A549 (cell line): ENCODE measurements around the gene MTIF3. TPM values are rescaled to one million over a fixed set of nuclear protein-coding genes. Genes with fewer than 3 reads are reported as not detected.

Source experiments
- ATAC-seq, 2 experiments: fragments of 200-7000 bp in 1 of 2; fragments of >200 bp in 1 of 2; cut with Nextera tagmentation in 1 of 2; cut with Tn5 transposase in 1 of 2; 3 replicates each; pipeline versions ENCODE4 v1.8.0 to v1.9.1; 2018 to 2020; ENCODE audit warnings: mild to moderate bottlenecking in 1 of 2, moderate library complexity in 1 of 2
- CTCF ChIA-PET: fragments of 300-600 bp; sonication (Branson Sonifier 250); formaldehyde crosslinking; extraction: SDS; loops from one replicate; lab custom pipeline; 2021; ENCODE audit warnings: antibody characterized with exemption, inconsistent platforms; lab: Yijun Ruan, JAX
- POLR2A ChIA-PET: fragments of 350-600 bp; formaldehyde crosslinking; extraction: SDS; loops from one replicate; lab custom pipeline; 2021; ENCODE audit warnings: antibody characterized with exemption, inconsistent platforms; lab: Yijun Ruan, JAX
- DNase-seq, 2 experiments: peaks; one replicate each; pipeline versions ENCODE4 v3.0.0 to v3.0.0-alpha.2; 2011 to 2016; ENCODE audit warnings: low read depth in 1 of 2, low spot score in 1 of 2
- FAIRE-seq: peaks from 2 replicates; lab custom pipeline; 2011; peaks lifted over from hg19 to GRCh38; lab: Jason Lieb, UNC
- H3K27ac ChIP-seq, 2 experiments: fragments of >200 bp; sonication (Bioruptor Twin); formaldehyde crosslinking; 3 replicates each; pipeline ENCODE4 v1.5.1; 2016 to 2017
- H3K4me1 ChIP-seq: fragments of >200 bp; sonication (Bioruptor Twin); formaldehyde crosslinking; 3 replicates; pipeline ENCODE4 v1.6.1; 2016
- H3K4me2 ChIP-seq: fragments of >200 bp; sonication (Bioruptor Twin); formaldehyde crosslinking; 3 replicates; pipeline ENCODE4 v1.6.1; 2016
- H3K4me3 ChIP-seq: fragments of >200 bp; sonication (Bioruptor Twin); formaldehyde crosslinking; 3 replicates; pipeline ENCODE4 v1.5.1; 2016
- H3K9me3 ChIP-seq: fragments of >200 bp; sonication (Bioruptor Twin); formaldehyde crosslinking; 3 replicates; pipeline ENCODE4 v1.6.1; 2016
- CEBPB ChIP-seq, 2 experiments: fragments of >200 bp in 1 of 2; sonication (Bioruptor Twin) in 1 of 2; formaldehyde crosslinking in 1 of 2; IDR thresholded peaks; 2 replicates each; pipeline ENCODE4 v1.6.1; 2012 to 2016
- EHMT2 ChIP-seq: fragments of 200-600 bp; sonication (generic); IDR thresholded peaks from 2 replicates; pipeline ENCODE4 v1.6.1; 2016; ENCODE audit warnings: antibody characterized with exemption, low read depth, mild to moderate bottlenecking, moderate library complexity
- EP300 ChIP-seq, 2 experiments: fragments of >200 bp; sonication (Bioruptor Twin); formaldehyde crosslinking; IDR thresholded peaks; 2 replicates in 1 of 2; 3 replicates in 1 of 2; pipeline ENCODE4 v1.6.1; 2016 to 2017
- ESRRA ChIP-seq: fragments of 150-350 bp; IDR thresholded peaks from 2 replicates; pipeline ENCODE4 v1.6.1; 2014; ENCODE audit warnings: mild to moderate bottlenecking, low read length, borderline replicate concordance
- FOSB ChIP-seq: fragments of 250-450 bp; sonication (Bioruptor Pico); IDR thresholded peaks from 2 replicates; pipeline ENCODE4 v1.5.0; 2020; ENCODE audit warnings: mild to moderate bottlenecking, moderate library complexity
- GATA3 ChIP-seq: IDR thresholded peaks from 2 replicates; pipeline ENCODE4 v1.6.1; 2012; ENCODE audit warnings: borderline replicate concordance
- HDAC2 ChIP-seq: fragments of 200-600 bp; sonication (generic); IDR thresholded peaks from 2 replicates; pipeline ENCODE4 v1.6.1; 2016
- HOXB13 ChIP-seq: fragments of 250-450 bp; sonication (Bioruptor Pico); IDR thresholded peaks from 2 replicates; pipeline ENCODE4 v1.5.0; 2020; ENCODE audit warnings: low read depth, mild to moderate bottlenecking, moderate library complexity
- KDM1A ChIP-seq: fragments of 200-600 bp; sonication (generic); IDR thresholded peaks from 2 replicates; pipeline ENCODE4 v1.6.1; 2016; ENCODE audit warnings: low read depth, mild to moderate bottlenecking
- KDM5A ChIP-seq: fragments of 200-600 bp; sonication (generic); IDR thresholded peaks from 2 replicates; pipeline ENCODE4 v1.6.1; 2016; ENCODE audit warnings: antibody characterized with exemption, mild to moderate bottlenecking
- MAZ ChIP-seq: fragments of 150-350 bp; IDR thresholded peaks from 2 replicates; pipeline ENCODE4 v1.6.1; 2014; ENCODE audit warnings: antibody characterized with exemption, low read depth, low read length, borderline replicate concordance
- MYC ChIP-seq: IDR thresholded peaks from 2 replicates; pipeline ENCODE4 v1.6.1; 2012; ENCODE audit warnings: mild to moderate bottlenecking, inconsistent platforms, low read length, improper control_type of control experiment, borderline replicate concordance
- NFE2L2 ChIP-seq: fragments of 150-350 bp; conservative IDR thresholded peaks from 2 replicates; pipeline ENCODE4 v1.6.1; 2014; ENCODE audit warnings: low read length
- NPAS2 ChIP-seq: fragments of 250-450 bp; sonication (Bioruptor Pico); IDR thresholded peaks from 2 replicates; pipeline ENCODE4 v1.8.0; 2022; ENCODE audit warnings: mild to moderate bottlenecking, moderate library complexity, borderline replicate concordance
- POLR2A ChIP-seq: IDR thresholded peaks from 2 replicates; pipeline ENCODE4 v1.6.1; 2012; ENCODE audit warnings: mild to moderate bottlenecking, low read length
- RAD21 ChIP-seq, 2 experiments: fragments of >200 bp in 1 of 2; sonication (Bioruptor Twin) in 1 of 2; formaldehyde crosslinking in 1 of 2; IDR thresholded peaks in 1 of 2; conservative IDR thresholded peaks in 1 of 2; 2 replicates in 1 of 2; 3 replicates in 1 of 2; pipeline ENCODE4 v1.6.1; 2012 to 2018; ENCODE audit warnings: inconsistent platforms in 1 of 2
- RARB ChIP-seq: fragments of 250-450 bp; sonication (Bioruptor Pico); IDR thresholded peaks from 2 replicates; pipeline ENCODE4 v1.8.0; 2021; ENCODE audit warnings: mild to moderate bottlenecking, moderate library complexity
- RCOR1 ChIP-seq: fragments of 150-350 bp; IDR thresholded peaks from 2 replicates; pipeline ENCODE4 v1.6.1; 2014; ENCODE audit warnings: antibody characterized with exemption, low read length, low read depth
- RNF2 ChIP-seq: fragments of 200-600 bp; sonication (generic); IDR thresholded peaks from 2 replicates; pipeline ENCODE4 v1.6.1; 2016; ENCODE audit warnings: low read depth, mild to moderate bottlenecking, antibody characterized with exemption, moderate library complexity, borderline replicate concordance
- TFCP2L1 ChIP-seq: fragments of 250-450 bp; sonication (Bioruptor Pico); IDR thresholded peaks from 2 replicates; pipeline ENCODE4 v1.5.0; 2021; ENCODE audit warnings: mild to moderate bottlenecking
- ZC3H11A ChIP-seq: fragments of 450-650 bp; IDR thresholded peaks from 2 replicates; pipeline ENCODE4 v1.6.1; 2014; ENCODE audit warnings: antibody characterized with exemption, mild to moderate bottlenecking
- ZFP36 ChIP-seq: fragments of 450-650 bp; IDR thresholded peaks from 2 replicates; pipeline ENCODE4 v1.6.1; 2014; ENCODE audit warnings: borderline replicate concordance; ENCODE audit not compliant: partially characterized antibody
- ZSCAN20 ChIP-seq: fragments of 250-450 bp; sonication (Bioruptor Pico); IDR thresholded peaks from 2 replicates; pipeline ENCODE4 v1.8.0; 2022; ENCODE audit warnings: mild to moderate bottlenecking, moderate library complexity
- WGBS: methylation state at CpG from one replicate; pipeline ENCODE4 v1.1.6; 2017; ENCODE audit errors: missing lambda C conversion rate; 5-methylcytosine and 5-hydroxymethylcytosine counted together
- polyA plus RNA-seq, 4 experiments: library from polyadenylated mRNA; depleted of rRNA in 3 of 4; stranded (reverse); fragments of >200 nt; fragmentation: RNase III in 1 of 4; extraction: RNeasy Plus Mini Kit Qiagen cat#74134 plus additional on column Dnase treatment in 1 of 4; gene quantifications; 2 replicates in 3 of 4; 3 replicates in 1 of 4; pipeline ENCODE4 v1.2.3, GENCODE V29; 2011 to 2017
- TF ChIP-seq, protein P1 (sequence below): fragments of >200 bp; sonication (Bioruptor Twin); formaldehyde crosslinking; IDR thresholded peaks from 3 replicates; pipeline ENCODE4 v1.6.1; 2016
- TF ChIP-seq, protein P2 (sequence below): IDR thresholded peaks from 2 replicates; pipeline ENCODE4 v1.6.1; 2012
- TF ChIP-seq, protein P3 (sequence below): fragments of 150-350 bp; IDR thresholded peaks from 2 replicates; pipeline ENCODE4 v1.6.1; 2014; ENCODE audit warnings: low read depth, mild to moderate bottlenecking, low read length

Gene MTIF3
- polyA plus RNA-seq, 2 of the 4 experiments (the other 2 are of a cell fraction) = 31.7 to 61.8 TPM

DNA sequence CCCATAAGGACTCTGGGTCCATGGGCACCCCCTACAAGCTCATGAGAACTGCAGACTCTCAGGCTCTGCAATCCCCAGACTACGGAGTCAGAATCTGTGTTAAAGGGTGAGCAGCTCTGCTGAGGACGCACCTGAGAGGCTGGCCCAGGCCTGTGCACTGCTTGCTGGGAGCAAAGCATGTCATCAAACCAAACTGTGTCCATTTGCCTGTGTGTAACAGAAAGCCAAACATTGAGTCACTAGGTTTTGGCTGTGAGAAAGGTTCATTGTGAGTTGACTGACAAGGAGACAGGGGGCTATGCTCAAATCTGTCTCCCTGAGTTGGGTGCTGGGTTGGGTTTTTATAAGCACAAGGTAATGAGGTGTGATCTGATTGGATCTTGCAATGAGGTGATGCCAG, 22.1 kb upstream of the MTIF3 start:
- H3K9me3 ChIP-seq = no peaks in the 10 kb centered on the region
- no peak for DNase-seq
- CTCF ChIA-PET = interaction anchor here (2.9 kb wide), 1 partner anchor 61 kb away, joined by 7 read pairs; no protein-coding TSS in a partner anchor
- POLR2A ChIA-PET = no interaction called here
- H3K4me3 ChIP-seq = no peak overlapping the region
- H3K4me1 ChIP-seq = peaks cover 7% of the 10 kb centered on the region
- no peak overlapping the region for H3K4me2 ChIP-seq
- H3K27ac ChIP-seq = no peak overlapping the region
- WGBS = no CpG with 5 or more reads among the region's 2 CpGs
- TF ChIP-seq ZSCAN20 (CRISPR knock-in tag) (no peak), EHMT2 (no peak), ZC3H11A (no peak), ZFP36 (no peak), MYC (no peak), RAD21 (conservative IDR thresholded peaks at IDR 0.05 in 1 of 2, IDR thresholded peaks at IDR 0.05 in 1 of 2) (no peak)
- TF ChIP-seq, all 56 proteins: peak for 0
- no peak for FAIRE-seq
- no peak for ATAC-seq

DNA sequence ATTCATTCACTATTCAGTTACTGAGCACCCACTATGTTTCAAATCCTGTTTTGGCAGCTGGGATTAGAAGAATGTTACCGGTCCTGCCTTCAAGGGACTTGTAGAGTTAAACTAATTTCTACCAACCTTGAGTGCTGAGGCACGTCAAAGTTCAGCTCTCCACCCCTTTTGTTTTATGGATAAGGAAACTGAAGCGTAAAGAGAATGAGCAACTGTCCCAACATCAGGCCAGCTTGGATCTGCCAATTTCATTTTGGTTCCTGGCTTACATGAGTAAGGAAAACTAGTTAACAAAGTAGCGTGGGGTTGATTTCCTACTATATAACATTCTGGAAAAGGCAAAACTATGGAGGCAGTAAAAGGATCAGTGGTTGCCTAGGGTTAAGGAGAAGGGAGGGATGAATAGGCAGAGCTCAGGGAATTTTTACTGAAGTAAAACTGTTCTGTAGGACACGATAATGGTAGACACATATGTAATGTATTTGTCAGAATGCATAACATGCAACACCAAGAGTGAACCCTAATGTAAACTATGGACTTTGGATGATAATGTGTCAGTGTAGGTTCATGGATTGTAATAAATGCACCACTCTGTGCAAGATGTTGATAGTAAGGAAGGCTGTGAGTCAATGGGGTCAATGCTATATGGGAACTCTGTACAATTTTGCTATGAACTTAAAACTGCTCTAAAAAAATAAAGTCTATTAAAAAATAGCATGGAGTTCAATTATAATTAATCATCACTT, 19.9 kb upstream of the MTIF3 start:
- no peak overlapping the region for H3K27ac ChIP-seq
- H3K4me2 ChIP-seq = no peak overlapping the region
- no peak overlapping the region for H3K4me3 ChIP-seq
- DNase-seq = no peak
- ATAC-seq = no peak
- TF ChIP-seq MAZ (no peak), TFCP2L1 (CRISPR knock-in tag) (no peak), ZC3H11A (no peak), HOXB13 (no peak)
- TF ChIP-seq, protein P1, sequence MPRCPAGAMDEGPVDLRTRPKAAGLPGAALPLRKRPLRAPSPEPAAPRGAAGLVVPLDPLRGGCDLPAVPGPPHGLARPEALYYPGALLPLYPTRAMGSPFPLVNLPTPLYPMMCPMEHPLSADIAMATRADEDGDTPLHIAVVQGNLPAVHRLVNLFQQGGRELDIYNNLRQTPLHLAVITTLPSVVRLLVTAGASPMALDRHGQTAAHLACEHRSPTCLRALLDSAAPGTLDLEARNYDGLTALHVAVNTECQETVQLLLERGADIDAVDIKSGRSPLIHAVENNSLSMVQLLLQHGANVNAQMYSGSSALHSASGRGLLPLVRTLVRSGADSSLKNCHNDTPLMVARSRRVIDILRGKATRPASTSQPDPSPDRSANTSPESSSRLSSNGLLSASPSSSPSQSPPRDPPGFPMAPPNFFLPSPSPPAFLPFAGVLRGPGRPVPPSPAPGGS = no peak
- CTCF ChIA-PET = interaction anchor here (0.6 kb wide), 1 partner anchor 8 kb away, joined by 3 read pairs; no protein-coding TSS in a partner anchor
- H3K9me3 ChIP-seq = no peaks in the 10 kb centered on the region
- H3K4me1 ChIP-seq = no peaks in the 10 kb centered on the region
- 59% methylated on average over 5 of the region's 5 CpGs for WGBS
- POLR2A ChIA-PET = no interaction called here
- FAIRE-seq = no peak

DNA sequence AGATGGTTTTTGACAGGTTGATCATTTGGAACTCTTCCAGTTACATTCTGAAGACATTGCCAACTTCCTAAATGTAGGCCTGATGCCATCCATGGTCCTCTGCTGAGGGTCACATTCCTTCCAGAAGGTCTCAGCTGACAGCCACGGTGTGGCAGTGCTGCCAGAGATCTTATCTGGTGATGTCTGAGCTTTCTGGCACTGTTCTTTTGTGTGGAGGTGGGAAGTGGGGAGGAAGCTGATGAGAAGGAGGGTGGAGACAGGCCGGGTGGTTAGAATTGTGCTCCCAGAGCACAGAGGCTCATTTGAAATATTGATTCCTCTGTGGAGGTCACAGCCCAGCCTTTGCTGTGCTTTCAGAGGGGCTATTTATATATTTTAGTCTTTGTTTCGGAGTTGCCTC, 16.1 kb upstream of the MTIF3 start:
- Histone ChIP-seq H3K27ac (no peak overlapping the region), H3K4me3 (no peak overlapping the region), H3K9me3 (no peaks in the 10 kb centered on the region), H3K4me1 (no peaks in the 10 kb centered on the region), H3K4me2 (no peak overlapping the region)
- FAIRE-seq = no peak
- CTCF ChIA-PET = no interaction called here
- 4% methylated on average over 3 of the region's 3 CpGs for WGBS
- POLR2A ChIA-PET = no interaction called here
- TF ChIP-seq FOSB (CRISPR knock-in tag) (no peak), CEBPB (IDR thresholded peaks at IDR 0.05) (no peak), EP300 (IDR thresholded peaks at IDR 0.05) (no peak), NFE2L2 (no peak), RNF2 (no peak), NPAS2 (CRISPR knock-in tag) (no peak), RCOR1 (no peak), HDAC2 (no peak), GATA3 (no peak), ZC3H11A (no peak), RARB (no peak), KDM5A (no peak), POLR2A (no peak), KDM1A (no peak), ESRRA (no peak)
- TF ChIP-seq, protein P2, sequence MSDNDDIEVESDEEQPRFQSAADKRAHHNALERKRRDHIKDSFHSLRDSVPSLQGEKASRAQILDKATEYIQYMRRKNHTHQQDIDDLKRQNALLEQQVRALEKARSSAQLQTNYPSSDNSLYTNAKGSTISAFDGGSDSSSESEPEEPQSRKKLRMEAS = no peak
- TF ChIP-seq, protein P3, sequence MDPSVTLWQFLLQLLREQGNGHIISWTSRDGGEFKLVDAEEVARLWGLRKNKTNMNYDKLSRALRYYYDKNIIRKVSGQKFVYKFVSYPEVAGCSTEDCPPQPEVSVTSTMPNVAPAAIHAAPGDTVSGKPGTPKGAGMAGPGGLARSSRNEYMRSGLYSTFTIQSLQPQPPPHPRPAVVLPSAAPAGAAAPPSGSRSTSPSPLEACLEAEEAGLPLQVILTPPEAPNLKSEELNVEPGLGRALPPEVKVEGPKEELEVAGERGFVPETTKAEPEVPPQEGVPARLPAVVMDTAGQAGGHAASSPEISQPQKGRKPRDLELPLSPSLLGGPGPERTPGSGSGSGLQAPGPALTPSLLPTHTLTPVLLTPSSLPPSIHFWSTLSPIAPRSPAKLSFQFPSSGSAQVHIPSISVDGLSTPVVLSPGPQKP = no peak
- no peak for DNase-seq
- ATAC-seq = no peak
